ENCODE results near the gene PTPRN2. TPM values are rescaled to one million over a fixed set of nuclear protein-coding genes. Genes with fewer than 3 reads are reported as not detected.
A peak's percentile ranks its signal among the peaks of the same experiment; 100 is the strongest.

Gene PTPRN2
- total and polyA plus RNA-seq, 7 donors, result 0.47 to 0.82 (median 0.51) TPM

DNA sequence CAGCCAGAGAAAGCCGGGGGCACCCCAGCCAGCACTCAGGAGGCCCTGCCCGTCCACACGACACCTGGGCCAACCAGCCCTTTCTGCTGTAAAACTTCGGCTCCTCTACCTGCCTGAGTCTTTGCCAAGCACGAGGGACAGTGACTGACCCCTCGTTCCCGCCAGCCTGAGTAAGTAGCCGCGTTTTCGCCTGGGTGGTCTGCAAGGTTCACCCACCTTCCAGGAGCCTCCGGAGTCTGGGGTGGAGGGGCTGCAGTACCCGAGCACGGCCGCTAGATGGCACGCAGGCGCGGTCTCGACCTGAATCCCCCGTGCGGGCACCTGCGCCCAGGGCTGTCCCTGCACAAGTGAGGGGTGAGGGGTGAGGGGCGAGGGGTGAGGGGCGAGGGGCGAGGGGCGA lies 192.7 kb downstream of the PTPRN2 start:
- TF ChIP-seq, protein P1, sequence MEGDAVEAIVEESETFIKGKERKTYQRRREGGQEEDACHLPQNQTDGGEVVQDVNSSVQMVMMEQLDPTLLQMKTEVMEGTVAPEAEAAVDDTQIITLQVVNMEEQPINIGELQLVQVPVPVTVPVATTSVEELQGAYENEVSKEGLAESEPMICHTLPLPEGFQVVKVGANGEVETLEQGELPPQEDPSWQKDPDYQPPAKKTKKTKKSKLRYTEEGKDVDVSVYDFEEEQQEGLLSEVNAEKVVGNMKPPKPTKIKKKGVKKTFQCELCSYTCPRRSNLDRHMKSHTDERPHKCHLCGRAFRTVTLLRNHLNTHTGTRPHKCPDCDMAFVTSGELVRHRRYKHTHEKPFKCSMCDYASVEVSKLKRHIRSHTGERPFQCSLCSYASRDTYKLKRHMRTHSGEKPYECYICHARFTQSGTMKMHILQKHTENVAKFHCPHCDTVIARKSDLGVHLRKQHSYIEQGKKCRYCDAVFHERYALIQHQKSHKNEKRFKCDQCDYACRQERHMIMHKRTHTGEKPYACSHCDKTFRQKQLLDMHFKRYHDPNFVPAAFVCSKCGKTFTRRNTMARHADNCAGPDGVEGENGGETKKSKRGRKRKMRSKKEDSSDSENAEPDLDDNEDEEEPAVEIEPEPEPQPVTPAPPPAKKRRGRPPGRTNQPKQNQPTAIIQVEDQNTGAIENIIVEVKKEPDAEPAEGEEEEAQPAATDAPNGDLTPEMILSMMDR (IDR thresholded peaks at IDR 0.05), result peak; percentile 44
- DNase-seq (no peak), ATAC-seq (no peak)
- WGBS, 3 donors, result 26 to 32% (median 26%) methylated on average over 19 to 25 of the region's 25 CpGs
- H3K27me3 ChIP-seq (ENCODE audit: insufficient read depth in 3 of 3, low read length in 2 of 3), result peaks cover 0 to 9% (median 0%) of the 10 kb centered on the region in 3 donors
- no peaks in the 10 kb centered on the region for H3K36me3 ChIP-seq (ENCODE audit: insufficient read depth in 1 of 2, low read depth in 1 of 2)
- H3K4me1 ChIP-seq, result no peaks in the 10 kb centered on the region
- intact Hi-C loops (cut with DNase I), result no loop called here
- no peak overlapping the region for H3K4me3 ChIP-seq
- H3K27ac ChIP-seq, result no peak overlapping the region
- peaks cover 3% of the 10 kb centered on the region for H3K9me3 ChIP-seq

DNA sequence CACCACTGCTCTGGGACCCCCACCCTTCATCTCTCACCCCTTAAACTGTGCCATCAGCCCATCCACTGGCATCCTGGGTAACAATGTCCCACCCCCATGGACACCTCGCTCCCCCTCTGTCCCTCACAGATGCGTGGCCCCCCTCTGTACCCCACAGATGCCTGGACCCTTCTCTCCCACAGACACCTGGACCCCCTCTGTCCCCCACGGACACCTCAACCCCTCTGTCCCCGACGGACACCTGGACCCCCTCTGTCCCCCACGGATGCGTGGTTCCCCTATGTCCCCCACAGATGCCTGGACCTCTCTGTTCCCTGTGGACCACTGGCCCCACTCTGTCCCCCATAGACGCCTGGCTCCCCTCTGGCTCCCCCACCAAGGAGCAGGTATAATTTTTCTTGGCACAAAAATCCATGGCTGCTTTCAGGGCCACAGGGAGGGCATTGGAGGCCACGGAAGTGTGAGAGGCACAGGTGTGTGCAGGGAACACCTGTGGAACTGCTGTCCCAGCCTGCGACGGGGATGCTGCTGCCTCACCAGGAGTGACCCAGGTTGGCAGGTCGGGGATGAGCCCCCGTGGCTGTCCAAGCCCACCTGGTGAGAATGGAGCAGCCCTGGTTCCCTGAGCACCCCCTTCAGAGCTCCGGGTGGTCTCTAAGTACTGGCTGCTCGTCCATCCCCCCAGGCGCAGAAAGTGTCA lies 193.5 kb downstream of the PTPRN2 start:
- ATAC-seq (no peak), DNase-seq (no peak)
- Histone ChIP-seq H3K36me3 (ENCODE audit: insufficient read depth in 1 of 2, low read depth in 1 of 2) (no peaks in the 10 kb centered on the region), H3K4me1 (no peaks in the 10 kb centered on the region), H3K27ac (no peak overlapping the region), H3K9me3 (peaks cover 3% of the 10 kb centered on the region), H3K27me3 (ENCODE audit: insufficient read depth in 3 of 3, low read length in 2 of 3) (peaks cover 0 to 9% (median 0%) of the 10 kb centered on the region in 3 donors), H3K4me3 (no peak overlapping the region)
- intact Hi-C loops (cut with DNase I), result no loop called here
- WGBS, 3 donors, result 79 to 81% (median 80%) methylated on average over 16 of the region's 16 CpGs
- TF ChIP-seq, protein P1 (IDR thresholded peaks at IDR 0.05), result no peak

DNA sequence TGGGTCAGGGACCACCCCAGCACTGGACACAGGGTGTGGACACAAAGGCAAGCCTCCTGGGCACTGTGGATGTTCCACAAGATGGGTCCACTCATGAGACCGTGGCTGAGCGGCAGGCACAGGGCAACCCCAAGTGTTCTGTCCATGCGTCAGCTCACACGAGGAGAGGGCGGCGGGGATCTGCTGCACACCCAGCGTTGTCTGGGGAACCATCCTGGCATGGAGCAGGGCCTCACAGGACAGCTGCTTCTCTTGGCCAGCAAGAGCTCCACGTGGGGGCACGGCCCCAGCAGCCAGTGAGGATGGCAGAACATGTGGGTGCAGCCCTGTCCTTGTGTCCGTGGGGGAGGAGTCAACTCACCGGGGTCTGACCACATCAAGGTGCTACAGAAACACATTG lies 195.4 kb downstream of the PTPRN2 start:
- TF ChIP-seq, protein P1 (IDR thresholded peaks at IDR 0.05), result no peak
- H3K4me3 ChIP-seq, result no peak overlapping the region
- intact Hi-C loops (cut with DNase I), result no loop called here
- H3K9me3 ChIP-seq, result no peaks in the 10 kb centered on the region
- ATAC-seq (no peak), DNase-seq (no peak)
- 76 to 81% (median 76%) methylated on average over 11 of the region's 11 CpGs for WGBS, 3 donors
- no peaks in the 10 kb centered on the region for H3K36me3 ChIP-seq (ENCODE audit: insufficient read depth in 1 of 2, low read depth in 1 of 2)
- H3K4me1 ChIP-seq, result no peaks in the 10 kb centered on the region
- no peak overlapping the region for H3K27ac ChIP-seq
- peaks cover 0 to 9% (median 4%) of the 10 kb centered on the region in 3 donors for H3K27me3 ChIP-seq (ENCODE audit: insufficient read depth in 3 of 3, low read length in 2 of 3)

DNA sequence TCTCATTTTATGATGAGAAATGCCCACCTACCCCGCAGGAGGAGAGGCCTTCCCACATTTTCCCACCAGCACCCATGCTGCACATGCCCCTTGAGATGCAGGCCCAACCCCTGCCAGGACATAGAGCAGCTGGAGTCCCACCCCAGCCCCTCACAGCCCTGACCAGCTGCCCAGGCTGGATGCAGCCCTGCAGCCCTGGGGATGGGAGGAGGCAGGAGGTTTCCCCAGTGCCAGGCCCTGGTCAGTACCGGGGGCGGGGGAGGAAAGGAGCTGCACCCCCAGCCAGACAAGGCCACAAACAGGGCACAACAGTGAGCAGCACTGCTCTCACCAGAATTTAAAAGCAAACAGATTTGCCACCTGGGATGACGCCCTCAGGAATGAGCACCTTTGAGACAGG lies 196.1 kb downstream of the PTPRN2 start:
- WGBS, 3 donors, result 69 to 88% (median 88%) methylated on average over 4 of the region's 4 CpGs
- TF ChIP-seq, protein P1 (IDR thresholded peaks at IDR 0.05), result no peak
- intact Hi-C loops (cut with DNase I), result no loop called here
- Histone ChIP-seq H3K9me3 (no peaks in the 10 kb centered on the region), H3K27me3 (ENCODE audit: insufficient read depth in 3 of 3, low read length in 2 of 3) (peaks cover 0 to 9% (median 4%) of the 10 kb centered on the region in 3 donors), H3K36me3 (ENCODE audit: insufficient read depth in 1 of 2, low read depth in 1 of 2) (no peaks in the 10 kb centered on the region), H3K27ac (no peak overlapping the region), H3K4me1 (no peaks in the 10 kb centered on the region), H3K4me3 (no peak overlapping the region)
- no peak for ATAC-seq
- no peak for DNase-seq

DNA sequence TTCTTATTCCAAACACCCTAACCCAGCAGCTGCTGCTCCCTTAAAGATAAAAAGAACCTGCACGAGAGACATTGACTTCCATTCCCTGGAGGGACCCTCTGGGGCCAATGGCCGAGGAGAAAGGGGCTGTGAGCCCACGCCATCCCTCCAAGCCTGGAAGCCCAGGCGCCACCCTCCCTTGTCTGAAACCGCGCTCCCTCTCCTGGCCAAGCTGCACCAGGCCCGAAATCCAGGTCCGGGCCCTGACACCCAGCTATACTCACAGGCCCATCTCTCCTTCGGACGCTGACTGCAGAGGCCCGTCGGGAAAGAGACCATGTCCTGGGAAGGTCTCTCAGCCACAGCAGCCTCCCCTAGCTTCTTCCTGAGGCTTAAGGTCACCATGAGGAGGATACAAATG lies 196.5 kb downstream of the PTPRN2 start:
- H3K9me3 ChIP-seq, result no peaks in the 10 kb centered on the region
- TF ChIP-seq, protein P1 (IDR thresholded peaks at IDR 0.05), result no peak
- no peak for DNase-seq
- no peak overlapping the region for H3K4me3 ChIP-seq
- H3K36me3 ChIP-seq (ENCODE audit: insufficient read depth in 1 of 2, low read depth in 1 of 2), result no peaks in the 10 kb centered on the region
- no peaks in the 10 kb centered on the region for H3K4me1 ChIP-seq
- 78 to 79% (median 78%) methylated on average over 12 of the region's 12 CpGs for WGBS, 3 donors
- H3K27me3 ChIP-seq (ENCODE audit: insufficient read depth in 3 of 3, low read length in 2 of 3), result peaks cover 0 to 9% (median 4%) of the 10 kb centered on the region in 3 donors
- intact Hi-C loops (cut with DNase I), result no loop called here
- no peak overlapping the region for H3K27ac ChIP-seq
- ATAC-seq, result no peak

Data from psoas muscle (tissue), 8 donors.